Subcutaneous abdominal adipose tissue (tissue), 5 donors: Measurements from ENCODE around the gene SIGLECL1.

ENCODE experiments used
- H3K27ac ChIP-seq: one replicate; pipeline ENCODE4 v1.7.0; 2013; ENCODE audit warnings: low read depth, mild to moderate bottlenecking, inconsistent platforms, low read length, moderate library complexity
- H3K27me3 ChIP-seq, 5 donors: one replicate each; pipeline ENCODE4 v1.7.0; 2013; ENCODE audit warnings: low read length in 5 of 5, inconsistent platforms in 1 of 5; ENCODE audit not compliant: control insufficient read depth in 5 of 5, insufficient read depth in 4 of 5
- H3K36me3 ChIP-seq, 5 donors: one replicate each; pipeline ENCODE4 v1.7.0; 2013; ENCODE audit warnings: low read length in 5 of 5; ENCODE audit not compliant: control insufficient read depth in 5 of 5, insufficient read depth in 5 of 5
- H3K4me1 ChIP-seq, 5 donors: one replicate each; pipeline ENCODE4 v1.7.0; 2013; ENCODE audit warnings: low read length in 5 of 5, mild to moderate bottlenecking in 3 of 5, moderate library complexity in 1 of 5; ENCODE audit not compliant: control insufficient read depth in 5 of 5, insufficient read depth in 5 of 5
- H3K4me3 ChIP-seq, 5 donors: one replicate each; pipeline ENCODE4 v1.7.0; 2013; ENCODE audit warnings: low read length in 5 of 5, low read depth in 1 of 5
- H3K9ac ChIP-seq, 5 donors: one replicate each; pipeline ENCODE4 v1.7.0; 2013; ENCODE audit warnings: low read length in 5 of 5, mild to moderate bottlenecking in 4 of 5, moderate library complexity in 3 of 5
- H3K9me3 ChIP-seq, 5 donors: one replicate each; pipeline ENCODE4 v1.7.0; 2013; ENCODE audit warnings: low read length in 5 of 5; ENCODE audit not compliant: control insufficient read depth in 5 of 5
- donor health status: healthy.
- donor health status: healthy.
- donor health status: healthy.
- donor health status: healthy.
- donor health status: healthy.

The SIGLECL1 gene

DNA sequence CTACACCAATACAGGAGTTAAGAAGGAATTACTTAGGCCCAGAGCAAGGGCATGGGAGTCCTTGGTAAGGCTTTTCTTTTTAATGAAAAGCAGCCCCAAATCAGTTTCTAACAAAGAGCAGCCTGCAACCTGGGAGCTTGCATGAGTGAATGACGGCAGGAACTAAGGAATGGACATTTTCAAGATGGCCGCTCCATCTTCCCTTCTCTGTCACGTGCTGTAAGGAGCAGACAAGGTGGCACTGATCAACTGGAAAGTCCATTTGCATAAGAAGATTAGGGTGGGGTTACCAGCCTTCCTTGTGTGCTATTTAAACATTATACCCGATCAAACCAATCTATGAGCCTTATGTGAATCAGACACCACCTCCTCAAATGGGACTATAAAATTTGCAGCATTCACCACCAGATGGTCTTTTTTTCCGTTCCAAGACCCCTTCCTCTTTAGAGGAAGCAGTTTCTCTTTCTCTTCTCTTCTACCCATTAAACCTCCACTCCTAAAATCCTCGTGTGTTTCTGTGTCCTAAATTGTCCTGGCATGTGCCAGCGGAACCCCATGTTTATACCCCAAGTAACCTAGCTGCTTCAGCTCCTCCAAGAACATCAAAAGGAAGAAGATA lies 2.8 kb upstream of the SIGLECL1 start:
- Histone ChIP-seq H3K27me3 (peaks cover 0 to 4% (median 2%) of the 10 kb centered on the region in 5 donors), H3K4me3 (no peak overlapping the region), H3K9me3 (peaks cover 0 to 3% (median 0%) of the 10 kb centered on the region in 5 donors), H3K36me3 (no peaks in the 10 kb centered on the region), H3K27ac (no peak overlapping the region), H3K9ac (no peak overlapping the region), H3K4me1 (peaks cover 0 to 6% (median 0%) of the 10 kb centered on the region in 5 donors)

DNA sequence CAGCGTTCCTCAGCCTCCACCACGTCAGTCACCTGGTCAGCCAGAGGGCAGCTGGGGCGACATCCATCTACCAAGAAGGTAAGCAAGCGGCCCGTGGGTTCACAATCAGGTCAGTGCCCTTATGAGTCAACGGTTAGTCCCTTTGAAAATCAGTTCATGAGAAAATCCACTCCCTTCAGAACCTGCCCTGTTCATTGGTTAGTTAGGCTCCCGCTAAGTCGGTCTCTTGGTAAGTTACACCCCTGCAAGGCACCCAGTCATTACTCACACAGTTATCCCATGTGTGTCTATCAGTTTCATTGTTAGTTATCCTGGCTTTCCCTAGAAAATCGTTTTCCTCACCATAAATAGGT lies 564 bp downstream of the SIGLECL1 start:
- H3K9me3 ChIP-seq, result peaks cover 0 to 3% (median 0%) of the 10 kb centered on the region in 5 donors
- peaks cover 0 to 4% (median 0%) of the 10 kb centered on the region in 5 donors for H3K4me1 ChIP-seq
- H3K4me3 ChIP-seq, result no peak overlapping the region
- no peak overlapping the region for H3K9ac ChIP-seq
- peaks cover 0 to 4% (median 0%) of the 10 kb centered on the region in 5 donors for H3K27me3 ChIP-seq
- H3K36me3 ChIP-seq, result no peaks in the 10 kb centered on the region
- H3K27ac ChIP-seq, result no peak overlapping the region

DNA sequence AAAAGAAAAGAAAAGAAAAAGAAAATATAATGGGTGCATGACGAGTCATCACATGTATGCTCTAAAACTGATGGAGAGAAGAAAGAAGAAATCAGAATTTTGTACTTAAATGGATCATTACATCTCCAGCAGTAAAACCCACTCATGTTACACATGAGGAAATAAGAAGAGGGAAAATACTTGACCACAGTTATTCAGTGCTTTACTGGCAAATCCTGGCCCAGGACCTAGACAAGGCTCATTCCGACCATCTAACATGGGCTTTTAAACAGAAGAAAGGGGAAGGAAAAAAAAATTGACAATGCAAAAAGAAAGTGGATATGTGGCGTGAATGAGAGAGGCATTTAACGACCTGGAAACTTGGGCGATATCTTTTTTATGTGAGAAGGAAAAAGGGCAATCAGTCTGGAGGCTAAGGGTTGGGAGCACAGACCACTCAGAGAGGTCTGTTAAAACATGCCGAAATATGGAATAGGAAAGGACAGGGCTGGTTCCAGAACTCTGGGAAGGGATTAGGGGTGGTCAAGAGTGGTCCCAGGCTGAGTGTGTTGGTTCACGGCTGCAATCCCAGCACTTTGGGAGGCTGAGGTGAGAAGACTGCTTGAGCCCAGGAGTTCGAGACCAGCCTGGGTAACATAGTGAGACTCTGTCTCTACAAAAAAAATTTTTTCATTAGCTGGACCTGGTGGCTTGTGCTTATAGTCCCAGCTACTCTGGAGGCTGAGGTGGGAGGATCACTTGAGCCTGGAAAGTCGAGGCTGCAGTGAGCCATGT lies 1.6 kb downstream of the SIGLECL1 start:
- H3K4me3 ChIP-seq, result no peak overlapping the region
- no peak overlapping the region for H3K9ac ChIP-seq
- H3K9me3 ChIP-seq, result peaks cover 0 to 3% (median 0%) of the 10 kb centered on the region in 5 donors
- peaks cover 0 to 4% (median 0%) of the 10 kb centered on the region in 5 donors for H3K4me1 ChIP-seq
- no peaks in the 10 kb centered on the region for H3K36me3 ChIP-seq
- H3K27me3 ChIP-seq, result peaks cover 0 to 4% (median 0%) of the 10 kb centered on the region in 5 donors
- no peak overlapping the region for H3K27ac ChIP-seq

GRCh38 chr19:51253088-51253806 lies 2.4 kb downstream of the SIGLECL1 start:
- Histone ChIP-seq H3K27ac (no peak overlapping the region), H3K36me3 (no peaks in the 10 kb centered on the region), H3K9ac (no peak overlapping the region), H3K4me1 (peaks cover 0 to 4% (median 0%) of the 10 kb centered on the region in 5 donors), H3K27me3 (peaks cover 0 to 4% (median 0%) of the 10 kb centered on the region in 5 donors), H3K4me3 (no peak overlapping the region), H3K9me3 (peaks cover 0 to 3% (median 0%) of the 10 kb centered on the region in 5 donors)

- no peak overlapping the region for H3K9ac ChIP-seq
- no peak overlapping the region for H3K27ac ChIP-seq
- H3K4me1 ChIP-seq, result peaks cover 0 to 7% (median 0%) of the 10 kb centered on the region in 5 donors
- no peaks in the 10 kb centered on the region for H3K36me3 ChIP-seq
- no peak overlapping the region for H3K4me3 ChIP-seq
- peaks cover 0 to under 1% (median 0%) of the 10 kb centered on the region in 5 donors for H3K9me3 ChIP-seq
- no peaks in the 10 kb centered on the region for H3K27me3 ChIP-seq
Measured at GRCh38 chr19:51256155-51256625, 5.3 kb downstream of the SIGLECL1 start.

GRCh38 chr19:51257471-51257870 lies 6.6 kb downstream of the SIGLECL1 start:
- Histone ChIP-seq H3K9me3 (peaks cover 0 to 3% (median 0%) of the 10 kb centered on the region in 5 donors), H3K27me3 (peaks cover 0 to 3% (median 0%) of the 10 kb centered on the region in 5 donors), H3K9ac (no peak overlapping the region), H3K4me3 (no peak overlapping the region), H3K4me1 (peaks cover 0 to 7% (median 0%) of the 10 kb centered on the region in 5 donors), H3K27ac (no peak overlapping the region), H3K36me3 (no peaks in the 10 kb centered on the region)

DNA sequence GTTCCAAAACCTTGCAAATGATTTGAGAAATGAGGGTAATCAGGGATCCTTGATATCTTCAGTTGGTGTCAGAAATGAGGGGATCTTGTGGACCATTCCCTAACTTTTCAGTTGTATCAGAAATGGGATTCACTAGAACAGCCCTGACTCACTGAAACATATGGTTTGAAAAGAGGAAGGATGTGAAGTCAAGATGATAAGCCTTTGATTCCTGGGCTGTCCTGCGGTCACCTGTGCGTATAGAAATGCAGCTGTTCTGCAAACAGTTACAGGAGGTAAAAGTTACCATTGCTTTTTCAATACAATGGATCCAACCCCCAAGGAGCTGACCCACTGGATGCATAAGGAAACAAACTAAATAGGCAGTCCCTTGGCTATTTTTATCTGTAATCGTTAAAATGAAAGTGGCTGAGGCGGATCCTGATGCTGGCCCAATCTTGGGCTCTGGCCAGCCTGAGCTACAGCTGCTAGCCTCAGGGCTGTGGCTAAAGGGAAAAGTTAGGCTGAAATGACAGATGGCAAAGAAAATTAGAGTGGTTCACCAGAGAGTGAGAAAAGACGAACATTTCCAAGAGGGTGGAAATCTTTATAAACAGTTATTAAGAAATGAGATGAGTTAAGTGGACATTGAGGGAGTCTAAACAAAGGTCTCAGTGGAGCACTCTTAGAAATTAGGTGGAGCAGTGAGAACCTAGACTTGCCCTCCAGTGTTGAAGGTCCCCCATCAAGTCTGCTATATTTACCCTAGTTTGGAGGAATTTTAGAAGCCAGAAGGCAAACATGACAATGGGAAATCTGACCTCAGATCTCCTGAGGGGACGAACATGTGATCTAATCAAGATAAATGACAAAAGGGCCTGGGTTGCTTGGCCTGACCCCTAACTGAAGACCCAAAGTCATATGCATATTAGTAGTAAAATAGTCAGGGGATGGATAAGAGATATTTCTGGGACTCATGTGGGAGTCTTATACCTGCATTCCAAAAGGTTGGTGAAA lies 7.6 kb downstream of the SIGLECL1 start:
- peaks cover 0 to 3% (median 0%) of the 10 kb centered on the region in 5 donors for H3K27me3 ChIP-seq
- H3K9me3 ChIP-seq, result peaks cover 0 to 3% (median 0%) of the 10 kb centered on the region in 5 donors
- H3K4me3 ChIP-seq, result no peak overlapping the region
- H3K4me1 ChIP-seq, result peaks cover 0 to 7% (median 0%) of the 10 kb centered on the region in 5 donors
- no peak overlapping the region for H3K9ac ChIP-seq
- H3K36me3 ChIP-seq, result no peaks in the 10 kb centered on the region
- H3K27ac ChIP-seq, result no peak overlapping the region

GRCh38 chr19:51259348-51260245 lies 8.7 kb downstream of the SIGLECL1 start:
- H3K36me3 ChIP-seq, result no peaks in the 10 kb centered on the region
- peaks cover 0 to 3% (median 0%) of the 10 kb centered on the region in 5 donors for H3K9me3 ChIP-seq
- H3K4me1 ChIP-seq, result peaks cover 0 to 3% (median 0%) of the 10 kb centered on the region in 5 donors
- H3K9ac ChIP-seq, result no peak overlapping the region
- no peak overlapping the region for H3K4me3 ChIP-seq
- H3K27me3 ChIP-seq, result peaks cover 0 to 9% (median 5%) of the 10 kb centered on the region in 5 donors
- H3K27ac ChIP-seq, result no peak overlapping the region
